HuH-7 (cell line): ENCODE data around the gene SGCA.

Source experiments
- DNase-seq: peaks from one replicate; pipeline ENCODE4 v3.0.0; 2011; ENCODE audit warnings: low spot score

Gene SGCA

DNA sequence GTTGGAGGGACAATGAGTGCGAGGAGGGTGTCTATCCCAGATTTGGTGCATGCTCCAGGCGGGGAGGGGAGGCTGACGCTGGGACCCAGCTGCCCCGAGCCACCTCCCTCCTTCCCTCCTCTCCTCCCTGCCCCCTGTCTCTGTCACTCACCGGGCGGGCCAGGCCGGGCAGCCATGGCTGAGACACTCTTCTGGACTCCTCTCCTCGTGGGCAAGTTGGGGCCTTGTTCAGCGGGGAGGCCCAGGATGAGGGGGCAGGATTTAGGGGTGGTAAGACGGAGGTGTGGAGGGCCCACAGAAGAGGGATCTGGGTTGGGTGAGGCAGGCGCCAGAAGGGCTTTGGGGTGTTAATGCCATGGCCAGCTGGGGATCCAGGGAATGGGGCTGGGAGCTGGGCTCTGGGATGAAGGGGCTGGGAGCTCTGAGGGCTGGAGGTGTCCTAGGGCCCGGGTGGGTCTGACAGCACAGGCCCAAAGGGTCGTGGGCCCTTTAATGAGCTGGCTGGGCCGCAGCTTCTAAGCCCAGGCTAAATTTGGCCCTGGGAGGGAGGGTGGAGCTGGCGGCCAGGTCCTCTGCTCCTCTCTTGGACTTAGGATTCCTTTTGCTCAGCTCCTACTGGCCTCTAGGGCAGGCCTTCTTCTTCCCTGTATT, at the start of gene SGCA:
Gene SGCA (plus strand): TSS at position 139 of the 651 bp plus-strand sequence. CDS start 36 bp downstream, at position 175.
- DNase-seq: no peak

DNA sequence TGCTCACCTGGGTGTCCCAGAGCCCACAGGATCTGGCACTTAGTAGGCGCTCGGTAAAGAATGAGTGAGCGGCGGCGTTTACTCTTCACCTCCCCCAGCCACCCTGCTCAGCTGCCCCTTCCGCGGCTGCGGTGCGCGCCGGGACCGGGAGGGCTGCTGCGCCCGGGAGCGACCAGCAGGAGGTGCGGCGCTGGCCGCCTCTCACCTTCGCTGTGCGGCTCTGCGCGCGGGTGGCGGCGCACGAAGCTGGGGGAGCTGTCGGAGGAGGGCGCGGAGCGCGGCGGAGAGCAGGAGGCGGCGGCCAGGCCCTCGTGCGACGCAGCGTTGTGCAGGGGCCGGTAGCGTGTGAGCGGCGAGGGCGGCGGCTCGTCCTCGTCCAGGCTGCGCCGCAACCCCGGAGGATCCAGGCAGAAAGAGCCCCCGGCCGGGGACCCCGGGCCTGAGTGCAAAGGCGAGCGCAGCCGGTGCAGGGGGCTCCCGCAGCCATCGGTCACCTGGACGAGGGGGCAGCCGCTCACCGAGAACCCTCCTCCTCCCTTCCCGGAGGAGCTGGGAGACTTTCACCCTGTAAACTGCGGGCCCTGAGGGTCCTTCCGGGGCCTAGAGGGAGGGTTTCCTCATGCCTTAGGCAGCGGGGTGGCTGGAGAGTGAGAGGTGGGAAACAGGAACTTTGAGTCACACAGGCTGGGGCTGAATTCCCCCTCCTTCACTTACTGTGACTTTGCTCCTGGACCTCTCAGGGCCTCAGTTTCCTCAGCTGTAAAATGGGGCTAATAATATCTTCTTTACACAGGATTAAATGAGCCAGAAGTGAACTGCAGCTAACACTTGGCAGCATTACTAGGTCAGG, 48.4 kb upstream of the SGCA start:
- DNase-seq: peak; percentile 92

DNA sequence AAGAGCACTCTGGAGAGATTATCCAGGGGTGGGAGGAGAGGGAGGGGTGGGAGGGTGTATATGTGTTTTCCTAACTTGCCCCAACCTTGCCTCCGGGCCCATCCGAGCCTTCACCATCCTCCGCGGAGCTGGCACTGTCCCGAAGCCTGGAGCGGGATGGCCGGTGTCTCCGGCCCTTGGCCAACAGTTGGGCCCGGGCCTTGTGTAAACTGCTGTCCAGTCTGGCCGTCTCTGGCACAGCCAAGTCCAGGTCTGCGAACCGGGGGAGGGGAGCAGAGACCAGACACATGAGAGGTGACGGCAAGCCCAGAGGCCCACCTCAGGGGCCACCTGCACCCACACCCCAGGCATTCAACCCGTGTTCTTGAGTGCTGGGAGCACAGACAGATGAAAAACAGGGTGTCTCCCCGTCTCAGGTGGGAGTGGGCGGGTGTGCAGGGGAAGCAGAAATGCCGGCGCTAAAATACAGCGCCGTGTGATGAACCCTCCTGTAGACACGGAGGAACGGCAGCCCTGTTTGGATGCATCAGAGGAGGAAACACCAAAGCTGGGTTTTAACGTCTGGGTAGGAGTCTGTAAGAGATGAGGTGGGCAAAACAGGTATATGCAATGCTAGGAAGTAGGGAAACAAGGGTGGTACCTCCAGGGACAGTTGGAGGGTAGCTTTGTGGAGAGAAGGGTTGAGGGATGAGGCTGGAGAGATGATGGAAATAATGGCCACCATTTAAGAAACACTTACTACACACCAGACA, 47.6 kb upstream of the SGCA start:
- DNase-seq: no peak

DNA sequence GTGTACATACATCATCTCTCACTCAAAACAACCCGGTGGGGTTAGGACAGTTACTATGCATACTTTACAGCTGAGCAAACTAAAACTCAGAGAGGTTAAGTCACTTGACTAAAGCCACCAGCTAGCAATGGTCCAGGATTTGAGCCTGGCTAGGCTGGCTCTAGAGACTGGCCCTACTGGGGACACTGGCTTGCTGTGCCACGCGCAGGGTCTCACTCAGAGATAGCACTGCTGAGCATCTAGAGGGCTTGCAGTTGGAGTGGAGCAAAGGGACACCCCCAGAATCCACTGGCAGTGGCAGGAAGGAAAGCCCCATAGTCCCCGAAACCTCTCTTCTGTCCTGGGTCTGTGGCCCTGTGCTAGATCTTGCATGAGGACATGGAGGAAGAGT, 47.0 kb upstream of the SGCA start:
- DNase-seq: no peak

DNA sequence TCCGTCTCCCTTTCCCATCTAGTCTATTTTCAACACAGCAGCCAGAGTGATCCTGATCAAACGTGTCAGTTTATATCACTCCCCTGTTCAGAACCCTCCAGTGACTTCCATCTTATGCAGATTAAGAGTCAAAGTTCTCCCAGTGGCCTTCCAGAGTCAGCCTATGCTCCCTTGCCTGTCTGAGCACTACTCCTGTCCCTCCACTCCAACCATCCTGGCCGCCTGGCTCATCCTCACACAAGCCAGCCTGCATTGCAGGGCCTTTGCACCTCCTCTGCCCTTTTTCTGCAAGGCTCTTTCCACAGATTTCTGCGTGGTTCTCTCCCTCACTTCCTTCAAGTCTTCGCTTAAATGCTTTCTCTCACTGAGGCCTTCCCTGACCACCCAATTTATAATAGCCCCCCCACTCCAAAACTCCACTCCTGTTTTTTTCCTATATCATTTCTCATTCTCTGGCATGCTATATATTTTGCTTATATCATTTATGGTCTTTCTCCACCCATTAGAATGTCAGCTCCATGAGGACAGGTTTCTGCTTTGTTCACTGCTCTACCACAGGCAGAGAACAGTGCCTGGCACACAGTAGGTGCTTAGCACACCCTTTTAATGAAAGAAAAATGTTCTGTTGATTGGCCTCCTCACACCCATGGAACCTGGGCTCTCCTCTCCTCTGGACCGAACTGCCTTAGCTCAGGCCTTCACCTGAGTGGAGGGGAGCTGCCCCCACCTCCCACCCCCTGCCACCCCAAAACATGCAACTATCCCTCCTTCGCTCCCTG, 45.1 kb upstream of the SGCA start:
- DNase-seq: no peak

DNA sequence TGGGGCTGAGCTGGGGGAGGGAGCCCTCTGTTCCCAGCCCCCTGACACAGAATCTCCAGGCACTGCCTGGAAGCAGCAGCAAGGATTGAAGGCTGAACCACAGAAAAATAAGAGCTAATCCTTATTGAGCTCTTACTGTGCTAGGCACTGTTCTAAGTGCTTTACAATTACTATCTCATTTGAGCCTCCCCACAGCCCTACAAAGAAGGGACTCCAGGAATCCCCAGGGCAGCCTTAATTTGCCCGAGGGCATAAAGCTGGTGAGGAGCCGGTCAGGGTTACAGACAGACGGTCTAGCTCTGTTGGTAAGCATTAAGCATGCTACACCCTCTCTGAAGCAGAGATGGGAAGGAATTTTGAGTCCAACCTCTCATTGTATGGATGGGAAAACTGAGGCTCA, 42.9 kb upstream of the SGCA start:
- no peak for DNase-seq

DNA sequence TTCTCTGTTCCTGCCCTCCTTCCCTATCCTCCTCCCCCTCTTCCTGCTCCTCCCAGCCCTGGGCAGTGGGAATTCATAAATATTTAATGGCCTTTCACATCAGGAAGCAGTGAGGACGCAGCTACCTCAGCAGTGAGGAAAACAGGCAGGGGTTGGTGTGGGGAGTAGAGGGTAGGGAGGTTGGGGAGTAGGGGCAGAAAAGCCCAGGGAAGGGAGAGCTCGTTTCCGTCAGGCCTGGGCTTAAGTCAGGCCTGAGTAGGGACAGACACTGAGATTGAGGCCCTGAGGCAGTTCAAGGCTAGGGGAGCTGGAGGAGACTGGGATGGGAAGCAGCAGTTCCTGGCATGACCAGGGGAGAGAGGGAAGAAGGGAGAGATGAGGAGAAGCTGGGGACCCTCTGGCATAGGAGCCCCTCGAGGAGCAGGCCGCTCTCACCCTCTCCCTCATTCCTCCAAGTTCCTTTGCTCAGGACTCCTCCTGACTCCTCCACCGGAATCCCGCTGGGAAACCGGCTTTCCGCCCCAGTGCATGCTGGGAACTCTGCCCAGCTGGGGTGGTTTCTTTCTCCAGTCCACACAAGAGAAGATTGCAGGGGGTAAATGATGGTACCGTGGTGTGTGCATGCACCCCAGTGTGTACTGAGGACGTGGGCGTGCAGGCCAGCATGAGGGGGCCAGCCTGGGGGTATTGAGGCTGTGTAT, 42.0 kb upstream of the SGCA start:
- no peak for DNase-seq

DNA sequence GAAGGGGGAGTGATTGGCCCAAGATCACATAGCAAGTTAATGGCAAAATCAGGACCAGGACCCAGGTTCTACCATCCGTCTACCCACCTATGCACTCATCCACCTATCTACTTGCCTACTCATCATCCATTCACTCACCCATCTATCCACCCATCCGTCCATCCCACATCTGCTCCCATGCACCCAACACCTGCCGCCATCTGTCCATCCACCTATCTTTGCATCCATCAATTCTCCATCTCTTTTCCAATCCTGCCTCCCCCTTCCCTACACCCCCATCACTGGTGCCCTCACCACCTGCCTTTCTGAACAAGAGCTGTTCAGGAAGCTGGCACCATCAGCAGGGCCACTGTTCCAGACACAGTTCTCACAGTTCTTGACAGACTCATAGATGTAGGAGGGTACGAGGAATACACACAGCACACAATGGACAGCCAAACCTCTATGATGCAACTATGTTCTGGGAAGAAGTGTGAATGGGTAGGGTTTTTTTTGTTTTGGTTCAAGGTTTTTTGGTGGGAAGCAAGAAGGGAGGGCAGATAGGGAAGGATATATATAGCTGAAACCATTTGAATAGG, 40.3 kb upstream of the SGCA start:
- DNase-seq: no peak

DNA sequence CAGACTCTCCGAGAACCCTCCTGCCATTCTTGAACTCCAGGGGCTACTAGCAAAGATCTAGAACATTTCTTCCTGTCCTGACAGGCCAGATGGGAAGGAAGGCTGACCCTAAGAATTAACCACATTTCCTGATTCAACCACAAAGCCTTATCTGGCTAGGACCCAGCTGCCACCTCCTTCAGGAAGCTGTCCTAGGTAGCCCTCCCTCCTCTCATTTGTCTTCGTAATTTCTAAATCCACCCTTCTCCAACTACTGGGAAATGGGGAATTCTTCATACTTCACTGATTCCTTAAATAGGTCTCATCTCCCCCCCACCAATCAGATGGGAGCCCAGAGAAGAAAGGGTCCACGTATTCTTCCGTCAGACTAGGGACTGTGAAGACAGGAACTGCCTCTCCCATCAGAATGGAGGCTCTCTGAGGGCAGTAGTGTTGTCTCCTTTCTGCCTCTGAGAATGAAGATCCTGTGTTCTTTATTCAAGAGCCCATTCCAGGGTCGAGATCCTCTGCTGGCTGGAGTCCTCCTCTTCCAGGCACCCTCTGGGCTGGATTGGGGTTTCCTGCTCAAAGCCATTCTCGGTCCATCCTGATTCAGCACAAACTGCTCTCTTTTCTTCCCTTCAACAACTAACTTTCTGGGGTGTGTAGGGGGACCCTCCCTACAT, 38.0 kb upstream of the SGCA start:
- no peak for DNase-seq

DNA sequence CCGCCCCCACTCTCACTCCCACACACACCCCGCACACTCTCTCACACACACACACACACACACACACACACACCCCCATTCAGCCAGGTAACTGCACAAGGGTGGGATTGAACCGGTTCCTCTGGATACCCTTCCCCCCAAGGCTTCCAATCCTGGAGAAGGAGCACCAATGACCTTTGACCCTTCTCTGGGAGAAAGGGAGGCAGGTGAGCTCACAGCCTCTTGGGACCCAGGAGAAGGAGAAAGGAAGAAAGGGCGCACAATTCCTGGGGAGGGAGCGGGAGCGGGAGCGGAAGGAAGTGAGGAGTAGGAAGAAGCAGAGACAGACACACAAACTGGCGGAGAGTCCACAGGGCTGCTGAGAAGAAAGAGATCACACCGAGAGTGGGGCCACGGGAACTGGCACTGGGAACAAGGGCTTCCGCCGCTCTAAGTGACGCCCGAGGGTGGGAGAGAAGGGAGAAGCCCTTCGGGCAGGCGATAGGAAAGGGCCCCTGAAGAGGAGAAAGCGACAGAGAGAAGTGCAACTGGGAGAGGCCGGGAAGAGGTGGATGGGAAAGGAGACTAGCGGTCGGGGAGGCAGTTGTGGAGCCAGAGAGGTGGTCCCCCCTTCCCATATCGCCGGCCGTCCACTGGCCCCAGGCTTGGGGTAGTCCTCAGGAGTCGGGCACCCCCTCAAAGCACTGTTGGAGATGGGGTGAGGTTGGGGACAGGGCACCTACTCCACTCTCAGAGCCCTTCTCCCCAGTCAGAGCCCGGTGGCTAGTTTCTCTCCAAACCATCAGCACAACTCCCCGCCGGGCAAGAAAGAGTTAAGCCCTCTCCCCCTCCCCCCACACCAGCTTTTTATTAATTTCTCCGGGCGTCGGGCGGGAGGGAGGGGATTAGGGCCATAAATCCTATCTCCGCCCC, 37.1 kb upstream of the SGCA start:
- DNase-seq: no peak

DNA sequence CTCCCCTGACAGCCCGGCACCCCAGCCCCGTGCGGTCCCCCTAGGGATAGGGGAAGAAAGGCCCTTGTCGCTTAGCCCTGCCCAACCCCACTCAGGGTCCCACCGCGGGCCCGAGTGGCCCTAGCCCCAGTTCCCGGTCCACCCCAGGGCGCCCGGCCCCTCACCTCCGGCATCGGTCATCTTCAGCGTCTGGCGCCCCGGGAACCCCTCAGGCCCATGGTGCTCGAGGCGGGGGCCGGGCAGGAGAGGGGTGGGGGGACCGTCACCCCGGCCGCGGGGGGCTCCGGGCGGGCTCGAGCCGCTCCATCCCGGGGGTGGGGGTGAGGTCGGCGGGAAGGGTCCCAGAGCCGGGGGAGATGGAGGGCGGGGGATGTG, 36.5 kb upstream of the SGCA start:
- no peak for DNase-seq

DNA sequence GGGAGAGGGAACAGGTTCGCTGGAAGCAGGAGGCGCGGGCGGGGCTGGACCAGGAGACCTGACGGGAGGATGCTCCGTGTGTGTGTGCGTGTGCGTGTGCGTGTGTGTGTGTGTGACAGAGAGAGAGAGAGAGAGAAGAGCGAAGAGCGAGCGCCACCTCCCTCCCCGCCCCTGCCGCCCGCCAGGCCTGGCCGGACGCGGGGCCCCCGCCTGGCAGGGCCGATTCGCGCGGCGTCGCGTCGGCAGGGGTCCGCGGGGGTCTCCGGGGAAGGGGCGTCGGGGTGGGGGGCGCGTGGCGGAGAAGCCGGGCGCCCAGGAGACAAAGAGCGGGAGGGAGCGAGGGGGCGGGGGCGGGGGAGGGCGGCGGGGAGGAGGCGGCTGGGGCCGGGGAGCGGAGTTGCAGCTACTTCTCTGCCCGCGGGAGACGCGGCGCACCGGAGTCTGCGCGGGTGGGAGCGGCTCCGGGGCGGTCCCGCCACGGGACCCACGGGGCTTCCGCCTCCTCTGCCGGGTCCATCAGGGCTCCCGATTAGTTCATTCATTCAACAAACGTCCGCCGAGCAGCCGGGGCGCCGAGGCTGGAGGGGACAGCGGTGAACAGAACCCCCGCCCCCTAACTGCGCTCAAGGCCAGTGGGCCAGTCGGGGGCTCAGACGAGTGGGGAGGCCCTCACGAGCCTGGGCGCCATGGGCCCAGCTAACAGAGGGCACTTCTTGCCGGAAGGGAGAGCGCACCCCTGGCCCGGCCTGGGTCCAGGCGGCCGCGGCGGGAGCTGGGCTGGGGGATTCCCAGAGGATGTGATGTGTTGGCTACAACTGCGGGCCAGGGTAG, 35.9 kb upstream of the SGCA start, which contains the start of gene SAMD14:
Gene SAMD14 (minus strand): TSS at position 433 of the 831 bp plus-strand sequence. CDS start 5,201 bp downstream, outside the sequence.
- DNase-seq: no peak

DNA sequence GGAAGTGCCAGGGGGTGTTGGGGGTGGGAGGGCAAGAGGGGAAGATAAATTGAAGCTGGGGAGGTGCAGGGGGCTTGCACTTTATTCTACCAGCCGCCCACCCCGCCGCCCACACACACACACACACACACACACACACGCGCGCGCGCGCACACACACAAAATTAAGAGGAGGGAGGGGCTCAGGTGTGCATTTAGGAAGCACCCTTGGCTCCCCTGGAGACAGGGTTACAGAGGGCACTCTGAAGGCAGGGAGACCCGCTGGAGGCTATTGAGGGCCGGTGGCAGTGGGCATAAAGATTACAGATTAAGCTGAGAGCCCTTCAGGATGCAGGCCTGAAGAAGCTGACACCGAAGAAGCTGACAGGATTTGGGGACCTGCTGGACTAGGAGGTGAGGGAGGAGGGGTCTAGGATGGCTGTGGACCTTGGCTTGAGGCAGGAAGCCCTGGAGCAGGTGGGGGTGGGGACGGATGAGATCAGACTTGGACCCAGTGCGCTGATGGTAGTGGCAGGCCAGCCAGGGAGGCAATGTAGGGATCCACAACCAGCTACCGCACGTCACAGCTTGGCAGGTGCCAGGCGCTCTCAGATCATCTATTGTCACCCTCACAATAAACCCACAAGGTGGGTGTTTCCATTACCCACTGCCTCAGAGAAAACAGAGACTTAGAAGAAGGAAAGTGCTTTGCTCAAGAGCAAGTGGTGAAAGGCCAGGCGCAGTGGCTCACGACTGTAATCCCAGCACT, 35.1 kb upstream of the SGCA start:
- no peak for DNase-seq

DNA sequence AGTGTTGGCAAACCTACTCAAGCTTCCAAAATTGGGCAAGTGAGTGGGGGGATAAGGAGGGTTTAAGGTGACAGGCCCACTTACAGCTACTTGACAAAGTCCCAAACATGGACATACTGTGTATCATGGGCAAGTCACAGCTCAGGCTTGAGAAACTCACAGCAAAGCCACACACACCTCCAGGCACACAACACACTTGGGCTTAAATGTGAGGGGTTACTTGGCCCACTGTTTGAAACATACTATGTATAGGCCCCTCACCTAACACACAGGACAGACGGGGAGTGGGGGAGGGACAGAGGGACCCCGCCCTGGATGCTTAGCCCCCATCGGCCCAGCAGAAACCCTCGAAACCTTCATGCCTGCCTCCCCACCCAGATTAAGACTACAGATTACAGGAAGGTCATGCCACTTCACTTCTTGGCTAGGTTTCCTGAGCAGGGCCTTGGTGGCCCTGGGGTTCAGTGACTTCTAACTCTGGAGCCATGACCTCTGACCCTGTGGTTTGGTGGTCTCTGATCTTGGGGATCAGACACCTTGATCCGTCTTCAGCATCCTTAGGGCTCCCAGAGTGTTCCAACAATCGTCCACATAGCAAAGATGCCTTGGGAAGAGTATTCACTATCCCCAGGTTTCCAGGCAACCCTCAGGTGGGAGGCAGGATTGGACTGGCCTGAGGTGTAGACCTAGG, 33.6 kb upstream of the SGCA start:
- DNase-seq: no peak

DNA sequence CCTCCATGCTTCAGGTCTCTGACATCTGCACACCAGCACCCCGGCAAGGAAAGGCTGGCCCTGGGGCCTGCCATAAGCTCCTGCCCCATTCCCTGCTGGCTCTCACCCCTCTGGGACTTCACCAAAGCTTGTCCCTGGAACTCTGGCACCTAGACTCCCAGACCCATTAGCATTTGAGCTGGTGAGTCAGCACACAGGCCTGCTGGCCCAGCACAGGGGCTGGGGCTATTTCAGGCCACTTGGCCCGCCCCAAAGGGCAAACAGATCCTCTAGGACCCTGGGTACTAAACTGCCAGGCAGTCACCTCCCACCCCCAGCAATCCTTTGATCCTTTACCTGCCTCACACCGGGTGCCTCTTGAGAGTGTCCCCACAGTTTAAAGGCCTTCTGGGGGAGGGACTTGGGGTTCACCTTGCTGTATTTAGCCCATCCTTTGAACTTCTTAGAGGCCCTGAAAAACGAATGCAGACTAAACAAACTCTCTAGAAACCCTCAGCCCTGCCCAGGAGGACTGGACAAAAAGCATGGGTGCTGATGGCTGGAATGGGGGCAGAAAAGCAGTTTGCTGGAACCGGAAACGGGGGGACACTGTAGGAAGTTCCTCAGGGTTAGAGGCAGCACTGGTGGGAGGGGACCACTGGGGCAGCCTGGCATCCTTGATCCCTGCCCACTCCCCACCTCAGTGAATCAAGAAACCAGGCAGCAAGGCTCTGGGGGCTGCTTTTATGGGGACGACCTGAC, 32.6 kb upstream of the SGCA start:
- no peak for DNase-seq

DNA sequence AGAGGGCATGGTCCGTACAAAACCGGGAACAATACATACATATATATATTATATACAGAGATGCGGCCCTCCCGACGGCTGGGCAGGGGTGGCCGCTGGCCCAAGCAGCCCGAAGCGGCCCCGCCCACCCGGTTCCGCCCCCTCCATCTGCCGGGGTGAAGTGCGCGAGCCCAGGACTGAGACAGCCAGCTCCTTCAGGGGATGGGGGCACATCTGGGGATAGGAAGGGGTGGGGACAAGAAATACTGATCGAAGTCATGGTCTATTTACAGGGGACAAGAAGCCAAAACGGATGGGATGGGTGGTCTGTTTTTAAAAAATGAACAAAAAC, 32.1 kb upstream of the SGCA start:
- DNase-seq: no peak
